Left renal pelvis (tissue), 4 donors: Measurements from ENCODE around the gene MPZL2. TPM values are rescaled to one million over a fixed set of nuclear protein-coding genes. Genes with fewer than 3 reads are reported as not detected.

ENCODE experiments used
- DNase-seq, 4 donors: peaks; one replicate each; pipeline ENCODE4 v3.0.0-alpha.2; 2013; ENCODE audit warnings: low read depth in 4 of 4, low spot score in 3 of 4
- polyA plus RNA-seq, 4 donors: library from polyadenylated mRNA; unstranded; fragments of 120-200 nt; gene quantifications; one replicate each; pipeline ENCODE4 v1.2.1, GENCODE V29; 2013; ENCODE audit not compliant: insufficient read length in 4 of 4

MPZL2 gene
- polyA plus RNA-seq, 4 donors, result 3.2 to 27.9 (median 23.3) TPM

GRCh38 chr11:118223992-118224391 lies 40.1 kb downstream of the MPZL2 start:
- DNase-seq, result no peak

GRCh38 chr11:118223570-118223969 lies 40.5 kb downstream of the MPZL2 start:
- DNase-seq, result no peak

DNA sequence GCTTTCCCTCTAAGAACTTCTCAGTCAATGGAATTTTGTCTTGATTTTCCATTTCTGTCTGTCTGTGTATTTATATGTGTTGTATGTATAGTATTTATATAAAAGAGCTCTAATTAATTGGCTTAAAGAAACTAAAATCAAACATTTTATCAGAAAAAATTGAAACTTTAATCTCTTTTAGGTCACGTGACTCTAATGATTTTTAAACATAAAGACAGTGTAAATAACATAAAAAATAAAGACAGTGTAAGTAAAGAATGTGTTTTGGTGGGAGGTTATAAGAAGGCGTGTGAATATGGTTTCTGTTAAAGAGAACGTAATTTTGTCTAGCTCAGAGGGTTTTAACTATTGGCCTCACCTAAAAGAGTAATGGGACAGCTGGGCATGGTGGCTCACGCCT lies 41.7 kb downstream of the MPZL2 start:
- no peak for DNase-seq

- no peak for DNase-seq
Observed at GRCh38 chr11:118221419-118221818, 42.7 kb downstream of the MPZL2 start.

GRCh38 chr11:118219732-118220131 lies 44.4 kb downstream of the MPZL2 start:
- DNase-seq, result no peak

GRCh38 chr11:118219244-118219643 lies 44.9 kb downstream of the MPZL2 start:
- DNase-seq, result no peak

- no peak for DNase-seq
Observed at GRCh38 chr11:118217575-118217974, 46.5 kb downstream of the MPZL2 start.

DNA sequence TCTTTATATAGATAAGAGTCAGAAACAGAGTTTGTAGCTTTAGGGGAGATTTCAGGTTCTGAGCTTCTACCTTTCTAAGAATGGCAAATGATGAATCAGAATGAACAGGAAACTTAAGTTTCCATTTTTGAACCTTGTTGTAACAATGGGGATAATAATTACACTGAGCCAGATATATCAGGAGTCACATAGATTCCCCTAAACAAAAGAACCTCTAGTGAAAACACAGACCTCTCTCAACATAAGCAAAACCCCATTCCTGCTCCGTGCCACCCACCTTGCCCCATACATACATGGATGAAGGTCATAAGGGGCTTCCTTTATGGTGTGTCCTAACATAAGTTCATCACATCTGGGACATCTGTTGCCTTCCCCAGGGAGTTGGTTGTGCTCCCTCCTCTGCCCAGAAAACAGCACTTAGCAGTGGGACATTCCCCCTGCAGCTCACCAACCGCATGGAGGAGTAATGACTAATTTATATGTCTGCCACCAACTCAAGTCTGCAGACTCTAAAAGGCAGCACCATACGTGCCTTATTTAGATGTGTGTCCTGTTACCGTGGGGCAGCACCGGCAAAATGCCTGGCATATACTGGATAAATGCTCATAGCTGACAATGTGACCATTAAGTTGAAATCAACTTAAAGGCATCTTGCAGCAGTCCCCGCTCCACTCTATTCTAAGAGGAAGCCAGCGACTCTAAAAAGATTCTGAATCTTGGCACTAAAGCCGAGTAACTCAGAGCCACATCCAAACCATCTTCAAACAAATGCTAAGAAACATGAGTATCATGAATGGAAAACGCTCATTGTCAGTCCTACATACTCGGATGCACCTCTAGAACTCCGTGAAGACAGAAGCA lies 47.2 kb downstream of the MPZL2 start:
- DNase-seq, result no peak

DNA sequence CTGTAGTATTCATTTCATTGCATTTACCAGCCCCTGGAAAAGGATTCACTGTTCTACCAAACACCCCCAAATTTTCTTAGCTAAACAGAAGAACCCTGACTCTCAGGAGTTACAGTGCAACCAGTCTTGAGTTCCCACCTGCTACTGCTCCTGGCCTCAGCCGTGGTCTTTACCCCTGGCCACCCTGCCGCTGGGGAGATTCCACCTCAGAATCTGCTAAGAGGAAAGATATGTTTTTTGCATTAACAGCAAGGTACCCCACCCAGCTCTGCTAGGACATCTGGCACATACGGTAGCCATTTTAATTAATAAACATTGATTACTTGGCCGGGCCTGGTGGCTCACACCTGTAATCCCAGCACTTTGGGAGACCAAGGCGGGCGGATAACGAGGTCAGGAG lies 48.3 kb downstream of the MPZL2 start:
- no peak for DNase-seq

DNA sequence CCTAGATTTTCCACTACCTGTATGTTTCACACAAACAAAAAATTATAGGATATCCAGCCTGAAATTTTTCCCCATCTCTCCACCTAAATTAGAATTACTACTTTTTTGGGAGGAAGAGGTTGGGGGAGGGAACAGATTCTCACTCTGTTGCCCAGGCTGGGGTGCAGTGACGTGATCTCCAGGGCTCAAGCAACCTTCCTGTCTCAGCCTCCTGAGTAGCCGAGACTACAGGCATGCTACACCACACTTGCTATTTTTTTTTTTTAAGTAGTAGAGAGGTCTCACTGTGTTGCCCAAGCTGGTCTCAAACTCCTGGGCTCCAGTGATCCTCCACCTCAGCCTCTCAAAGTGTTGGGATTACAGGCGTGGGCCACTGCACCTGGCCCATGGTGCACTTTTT lies 48.8 kb downstream of the MPZL2 start:
- DNase-seq, result no peak

DNA sequence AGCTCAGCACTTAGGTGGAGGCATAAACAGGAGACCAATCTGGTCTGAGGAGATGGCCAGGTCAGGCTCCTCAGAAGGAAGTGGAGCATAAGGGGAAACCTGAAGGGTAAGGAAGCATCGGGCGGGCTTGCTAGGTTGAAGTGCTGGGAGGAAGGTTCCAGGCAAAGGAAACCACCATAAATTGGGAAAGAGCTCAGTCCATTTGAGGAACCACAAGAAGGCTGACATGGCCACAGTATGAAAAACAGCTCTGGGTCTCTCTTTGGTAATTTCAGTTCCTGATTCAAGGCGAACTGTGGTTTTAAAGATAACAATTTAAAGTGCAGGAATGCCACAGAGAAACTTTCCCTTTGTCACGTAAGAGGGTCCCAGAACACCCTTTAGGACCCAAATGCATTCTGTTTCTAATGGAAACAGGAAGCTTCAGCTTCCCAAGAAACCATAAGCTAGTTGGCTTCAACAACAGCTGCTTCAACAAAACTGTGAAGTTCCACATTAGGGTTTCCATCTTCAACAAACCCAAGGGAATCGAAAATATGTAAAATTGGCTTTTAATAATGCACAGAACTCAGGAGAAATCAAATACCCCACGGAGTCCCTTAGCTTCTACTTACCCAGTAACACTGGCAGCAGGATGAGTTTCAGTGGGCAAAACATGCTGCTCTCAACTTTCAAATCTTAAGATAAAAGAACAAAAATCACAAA lies 49.7 kb downstream of the MPZL2 start:
- DNase-seq, result no peak

DNA sequence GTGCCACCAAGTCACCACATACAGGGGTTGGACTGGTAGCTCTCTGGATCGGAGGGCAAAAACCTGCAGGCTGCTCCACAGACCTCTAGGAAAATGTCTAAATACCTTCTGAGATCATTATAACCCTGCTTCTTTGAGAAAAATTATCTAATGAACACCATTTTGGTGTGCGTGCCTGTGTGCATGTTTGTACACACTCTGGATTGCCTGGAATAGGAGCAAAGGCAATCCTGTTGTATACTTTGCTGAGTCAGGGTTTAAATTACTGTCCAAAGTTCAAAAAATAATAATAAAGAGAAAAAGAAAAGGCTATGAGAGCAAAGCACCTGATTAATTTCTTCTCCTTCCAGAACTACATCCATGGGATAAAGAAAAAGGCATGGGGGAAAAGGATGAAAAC lies 50.3 kb downstream of the MPZL2 start:
- no peak for DNase-seq

- no peak for DNase-seq
Observed at GRCh38 chr11:118213201-118213600, 50.9 kb downstream of the MPZL2 start.

DNA sequence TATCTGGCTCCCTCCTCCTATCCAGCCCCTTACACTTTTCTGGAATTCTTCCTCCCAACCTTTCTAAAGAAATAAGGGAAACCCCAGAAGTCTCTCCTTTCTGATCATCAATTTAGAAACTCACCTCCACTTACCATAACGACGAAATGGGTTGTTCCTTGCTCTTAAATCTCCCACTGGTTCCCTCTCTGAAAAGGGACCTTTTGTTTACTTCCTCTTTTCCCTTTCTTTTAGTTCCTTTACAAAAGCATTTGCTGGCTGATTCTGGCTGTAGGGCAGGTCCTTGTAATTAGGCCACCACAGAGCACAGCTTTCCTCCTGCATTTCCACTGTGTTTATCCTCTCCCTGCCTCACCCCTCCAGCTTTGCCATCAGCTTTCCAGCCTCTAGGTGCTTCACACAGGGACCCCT lies 51.3 kb downstream of the MPZL2 start:
- DNase-seq, result no peak

DNA sequence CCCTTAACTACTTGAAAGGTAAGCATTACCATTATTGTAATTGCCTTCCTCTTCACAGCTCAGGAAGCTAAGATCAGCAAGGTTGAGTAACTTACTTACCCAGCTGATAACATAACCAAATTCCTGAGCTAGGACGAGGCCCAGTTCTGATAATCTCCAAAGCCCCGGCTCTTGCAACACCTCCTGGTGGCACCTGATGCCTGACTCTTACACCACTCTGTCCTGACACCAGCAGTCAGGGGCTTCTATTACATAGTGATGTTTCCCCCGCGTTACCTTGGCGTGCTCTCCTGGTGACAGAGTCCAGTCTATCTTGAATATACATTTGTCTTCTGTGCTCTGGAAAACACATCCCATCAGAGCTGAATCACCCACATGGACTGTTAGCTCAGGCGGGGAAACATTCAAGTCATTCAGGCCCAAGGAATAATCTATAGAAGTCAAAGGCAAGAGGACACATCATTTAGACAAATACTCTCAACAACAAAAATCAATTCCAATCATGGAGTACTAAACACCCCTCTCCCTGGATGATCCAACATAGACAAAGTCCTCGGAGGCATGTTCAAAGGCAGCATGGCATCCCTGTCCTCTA lies 51.9 kb downstream of the MPZL2 start:
- DNase-seq, result no peak

DNA sequence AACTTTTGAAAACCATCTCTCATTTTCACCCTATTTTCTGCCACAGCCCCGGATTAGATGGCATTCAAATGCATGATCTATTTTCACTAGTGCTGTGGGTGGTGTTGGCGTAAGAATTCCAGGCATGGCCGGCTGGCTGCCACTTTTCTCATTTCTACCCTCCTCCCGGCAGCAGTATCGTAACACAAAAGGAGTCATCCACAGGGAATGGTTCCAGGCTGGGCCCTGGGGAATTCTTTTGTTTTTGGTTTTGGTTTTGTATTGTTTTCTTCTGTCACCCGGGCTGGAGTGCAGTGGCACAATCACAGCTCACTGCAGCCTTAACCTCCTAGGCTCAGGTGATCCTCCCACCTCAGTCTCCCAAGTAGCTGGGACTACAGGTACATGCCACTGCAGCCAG lies 53.1 kb downstream of the MPZL2 start:
- DNase-seq, result no peak

GRCh38 chr11:118210323-118210722 lies 53.8 kb downstream of the MPZL2 start:
- no peak for DNase-seq

- DNase-seq, result no peak
Observed at GRCh38 chr11:118209033-118209432, 55.1 kb downstream of the MPZL2 start.

- no peak for DNase-seq
Observed at GRCh38 chr11:118207079-118207478, 57.0 kb downstream of the MPZL2 start.

DNA sequence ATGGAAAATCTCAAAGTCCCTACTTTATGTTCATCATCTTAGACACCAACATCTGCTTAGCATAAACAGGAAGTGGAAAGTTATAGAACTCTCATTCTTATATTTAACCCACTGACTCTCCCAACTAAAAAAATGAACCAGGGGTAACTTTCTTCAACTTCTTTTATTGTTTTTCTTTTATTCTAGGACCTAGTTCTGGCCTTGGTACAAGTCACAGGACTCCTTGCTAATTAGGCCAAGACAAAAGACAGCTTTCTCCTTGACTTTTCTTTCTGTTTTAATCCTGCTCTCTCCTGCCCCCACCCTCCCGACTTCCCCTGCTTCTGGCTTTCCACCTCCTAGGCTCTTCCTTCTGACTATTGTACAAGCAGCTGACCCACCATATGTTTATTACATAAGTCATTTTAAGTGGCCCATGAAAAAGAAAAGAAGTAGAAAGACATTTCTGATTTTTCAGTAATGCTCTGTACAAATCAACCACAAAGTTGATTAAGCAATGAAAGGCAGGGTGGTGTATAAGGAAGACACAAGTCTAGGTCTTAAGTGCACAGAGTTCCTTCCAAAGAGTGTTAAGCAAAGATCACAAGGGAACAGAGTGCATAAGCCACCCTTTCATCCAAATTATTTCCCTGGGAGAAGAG lies 57.6 kb downstream of the MPZL2 start:
- DNase-seq, result no peak
